ENCODE results near the gene BAIAP3.

BAIAP3 gene

GRCh38 chr16:1312903-1313302 lies 20.5 kb upstream of the BAIAP3 start:
- no peak overlapping the region for H3K9ac ChIP-seq (ENCODE audit: low read depth, low read length)
- no peaks in the 10 kb centered on the region for H3K9me3 ChIP-seq (ENCODE audit: control insufficient read depth, insufficient read depth, low read length)
- no peak overlapping the region for H3K4me3 ChIP-seq (ENCODE audit: low read depth, low read length)
- no peaks in the 10 kb centered on the region for H3K4me1 ChIP-seq (ENCODE audit: control insufficient read depth, insufficient read depth, low read length)
- no peaks in the 10 kb centered on the region for H3K27me3 ChIP-seq (ENCODE audit: control insufficient read depth, insufficient read depth, low read length)
- H3K36me3 ChIP-seq (ENCODE audit: control insufficient read depth, insufficient read depth, low read length) = peaks cover 52% of the 10 kb centered on the region

- Histone ChIP-seq H3K27me3 (ENCODE audit: control insufficient read depth, insufficient read depth, low read length) (no peaks in the 10 kb centered on the region), H3K9ac (ENCODE audit: low read depth, low read length) (no peak overlapping the region), H3K9me3 (ENCODE audit: control insufficient read depth, insufficient read depth, low read length) (no peaks in the 10 kb centered on the region), H3K4me1 (ENCODE audit: control insufficient read depth, insufficient read depth, low read length) (no peaks in the 10 kb centered on the region), H3K4me3 (ENCODE audit: low read depth, low read length) (no peak overlapping the region), H3K36me3 (ENCODE audit: control insufficient read depth, insufficient read depth, low read length) (peaks cover 59% of the 10 kb centered on the region)
Measured at GRCh38 chr16:1313721-1314369, 19.6 kb upstream of the BAIAP3 start.

DNA sequence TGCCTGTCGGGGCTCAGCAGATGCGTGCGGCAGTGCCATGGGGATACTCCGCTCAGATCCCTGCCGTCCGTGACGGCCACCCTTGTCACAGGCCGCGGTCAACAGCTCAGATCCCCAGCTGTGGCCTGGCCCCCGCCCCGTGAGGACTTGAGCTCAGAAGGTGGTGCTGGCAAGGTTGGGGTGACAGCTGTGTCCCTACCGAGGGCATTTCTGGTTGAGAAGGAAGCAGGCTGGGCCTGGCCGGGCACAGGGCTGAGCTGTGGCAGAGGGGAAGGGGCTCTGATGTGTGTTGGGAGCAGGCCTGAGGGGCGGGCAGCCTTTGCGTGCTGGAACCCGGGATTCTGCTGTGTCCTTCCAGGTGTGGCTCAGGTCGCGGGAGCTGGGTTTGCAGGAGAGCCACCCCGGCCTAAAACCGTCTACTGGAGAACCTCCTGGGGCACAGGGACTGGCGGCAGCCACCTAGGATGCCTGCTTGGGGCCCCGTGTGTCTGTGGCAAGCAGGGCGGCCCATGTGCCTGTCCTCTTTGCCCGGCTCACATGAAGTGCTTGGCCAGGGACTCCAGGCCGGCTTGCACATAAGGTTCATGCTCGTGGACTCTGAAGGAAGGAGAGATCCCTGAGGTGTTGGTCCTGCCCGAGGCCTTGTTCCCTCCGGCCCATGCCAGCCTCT lies 18.9 kb upstream of the BAIAP3 start:
- Histone ChIP-seq H3K4me1 (ENCODE audit: control insufficient read depth, insufficient read depth, low read length) (no peaks in the 10 kb centered on the region), H3K36me3 (ENCODE audit: control insufficient read depth, insufficient read depth, low read length) (peaks cover 66% of the 10 kb centered on the region), H3K27me3 (ENCODE audit: control insufficient read depth, insufficient read depth, low read length) (no peaks in the 10 kb centered on the region), H3K4me3 (ENCODE audit: low read depth, low read length) (no peak overlapping the region), H3K9me3 (ENCODE audit: control insufficient read depth, insufficient read depth, low read length) (no peaks in the 10 kb centered on the region), H3K9ac (ENCODE audit: low read depth, low read length) (no peak overlapping the region)

- H3K9me3 ChIP-seq (ENCODE audit: control insufficient read depth, insufficient read depth, low read length) = no peaks in the 10 kb centered on the region
- no peaks in the 10 kb centered on the region for H3K27me3 ChIP-seq (ENCODE audit: control insufficient read depth, insufficient read depth, low read length)
- no peak overlapping the region for H3K4me3 ChIP-seq (ENCODE audit: low read depth, low read length)
- no peak overlapping the region for H3K9ac ChIP-seq (ENCODE audit: low read depth, low read length)
- no peaks in the 10 kb centered on the region for H3K4me1 ChIP-seq (ENCODE audit: control insufficient read depth, insufficient read depth, low read length)
- peaks cover 73% of the 10 kb centered on the region for H3K36me3 ChIP-seq (ENCODE audit: control insufficient read depth, insufficient read depth, low read length)
Measured at GRCh38 chr16:1315081-1316032, 18.1 kb upstream of the BAIAP3 start.

DNA sequence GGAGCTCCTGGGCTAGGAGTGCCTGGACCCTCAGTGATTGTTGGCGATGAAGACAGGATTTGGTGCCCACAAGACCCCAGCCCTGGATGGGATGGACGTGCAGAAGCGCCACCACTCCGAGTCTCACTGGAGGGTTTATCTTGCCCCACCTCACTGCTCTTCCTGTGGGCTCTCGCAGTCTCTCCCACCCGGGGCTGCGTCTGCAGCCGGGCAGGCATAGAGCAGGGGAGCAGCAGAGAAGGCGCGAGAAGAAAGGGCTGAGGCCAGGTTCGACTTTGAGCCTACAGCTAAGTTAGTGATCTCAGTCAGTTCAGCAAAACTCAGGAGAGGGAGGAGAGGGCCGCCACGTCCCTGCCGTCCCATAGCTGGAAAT lies 17.4 kb upstream of the BAIAP3 start:
- Histone ChIP-seq H3K27me3 (ENCODE audit: control insufficient read depth, insufficient read depth, low read length) (no peaks in the 10 kb centered on the region), H3K9me3 (ENCODE audit: control insufficient read depth, insufficient read depth, low read length) (no peaks in the 10 kb centered on the region), H3K4me3 (ENCODE audit: low read depth, low read length) (no peak overlapping the region), H3K36me3 (ENCODE audit: control insufficient read depth, insufficient read depth, low read length) (peaks cover 76% of the 10 kb centered on the region), H3K4me1 (ENCODE audit: control insufficient read depth, insufficient read depth, low read length) (no peaks in the 10 kb centered on the region), H3K9ac (ENCODE audit: low read depth, low read length) (no peak overlapping the region)

GRCh38 chr16:1317479-1318267 lies 15.8 kb upstream of the BAIAP3 start:
- no peak overlapping the region for H3K4me3 ChIP-seq (ENCODE audit: low read depth, low read length)
- no peaks in the 10 kb centered on the region for H3K9me3 ChIP-seq (ENCODE audit: control insufficient read depth, insufficient read depth, low read length)
- H3K27me3 ChIP-seq (ENCODE audit: control insufficient read depth, insufficient read depth, low read length) = no peaks in the 10 kb centered on the region
- peak overlapping the region; percentile 24 for H3K9ac ChIP-seq (ENCODE audit: low read depth, low read length)
- H3K4me1 ChIP-seq (ENCODE audit: control insufficient read depth, insufficient read depth, low read length) = no peaks in the 10 kb centered on the region
- peaks cover 82% of the 10 kb centered on the region for H3K36me3 ChIP-seq (ENCODE audit: control insufficient read depth, insufficient read depth, low read length)

- peaks cover 79% of the 10 kb centered on the region for H3K36me3 ChIP-seq (ENCODE audit: control insufficient read depth, insufficient read depth, low read length)
Measured at GRCh38 chr16:1318268-1318545, 15.2 kb upstream of the BAIAP3 start.

GRCh38 chr16:1319041-1319440 lies 14.4 kb upstream of the BAIAP3 start:
- no peaks in the 10 kb centered on the region for H3K9me3 ChIP-seq (ENCODE audit: control insufficient read depth, insufficient read depth, low read length)
- peaks cover 85% of the 10 kb centered on the region for H3K36me3 ChIP-seq (ENCODE audit: control insufficient read depth, insufficient read depth, low read length)

More at GRCh38 chr16:1318268-1318545, 15.2 kb upstream of the BAIAP3 start:
- no peaks in the 10 kb centered on the region for H3K4me1 ChIP-seq (ENCODE audit: control insufficient read depth, insufficient read depth, low read length)
- H3K4me3 ChIP-seq (ENCODE audit: low read depth, low read length) = no peak overlapping the region
- peak overlapping the region; percentile 24 for H3K9ac ChIP-seq (ENCODE audit: low read depth, low read length)
- no peaks in the 10 kb centered on the region for H3K9me3 ChIP-seq (ENCODE audit: control insufficient read depth, insufficient read depth, low read length)
- no peaks in the 10 kb centered on the region for H3K27me3 ChIP-seq (ENCODE audit: control insufficient read depth, insufficient read depth, low read length)

DNA sequence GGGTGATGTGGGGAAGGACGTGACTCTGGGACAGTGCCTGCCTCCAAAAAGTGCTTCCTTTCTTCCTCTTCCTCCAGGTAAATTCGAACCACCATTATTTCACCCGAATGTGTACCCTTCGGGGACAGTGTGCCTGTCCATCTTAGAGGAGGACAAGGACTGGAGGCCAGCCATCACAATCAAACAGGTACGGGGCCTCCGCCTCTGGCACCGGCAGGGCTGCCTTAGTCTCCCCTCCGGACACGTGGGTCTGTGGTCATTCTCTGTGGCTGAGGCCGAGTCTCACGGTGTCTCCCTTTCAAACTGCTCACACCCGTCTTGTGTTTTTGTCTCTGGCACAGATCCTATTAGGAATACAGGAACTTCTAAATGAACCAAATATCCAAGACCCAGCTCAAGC lies 13.3 kb upstream of the BAIAP3 start:
- H3K36me3 ChIP-seq (ENCODE audit: control insufficient read depth, insufficient read depth, low read length) = peaks cover 81% of the 10 kb centered on the region

More at GRCh38 chr16:1319041-1319440, 14.4 kb upstream of the BAIAP3 start:
- Histone ChIP-seq H3K4me1 (ENCODE audit: control insufficient read depth, insufficient read depth, low read length) (no peaks in the 10 kb centered on the region), H3K9ac (ENCODE audit: low read depth, low read length) (no peak overlapping the region), H3K4me3 (ENCODE audit: low read depth, low read length) (no peak overlapping the region), H3K27me3 (ENCODE audit: control insufficient read depth, insufficient read depth, low read length) (no peaks in the 10 kb centered on the region)

DNA sequence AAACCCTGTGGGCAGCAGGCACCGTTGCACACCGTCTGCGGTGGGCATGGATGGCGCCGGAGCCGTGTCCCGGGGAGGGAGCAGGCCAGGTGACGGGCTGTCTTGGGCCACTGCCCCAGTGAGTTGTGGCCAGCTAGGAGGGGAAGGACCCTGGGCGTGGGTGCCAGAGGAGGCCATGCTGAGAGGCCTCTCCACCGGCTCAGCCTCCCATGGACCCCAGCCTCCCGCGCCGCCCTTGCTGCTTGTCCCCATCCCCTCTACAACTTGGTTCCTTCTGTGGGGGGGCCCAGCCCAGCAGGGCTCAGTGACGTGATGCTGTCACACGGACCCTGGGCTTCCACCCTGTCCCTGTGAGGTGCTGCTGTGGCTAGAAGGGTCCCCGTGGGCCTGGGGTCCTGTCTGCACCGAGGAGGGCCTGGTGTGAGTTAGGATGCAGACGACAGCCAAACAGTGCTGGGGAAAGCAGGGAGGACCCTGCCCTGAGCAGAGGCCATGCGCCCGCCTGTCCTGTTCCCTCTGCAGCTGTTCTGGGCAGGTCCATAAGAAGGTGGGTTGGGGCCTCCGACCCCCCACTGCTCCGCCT lies 12.7 kb upstream of the BAIAP3 start:
- Histone ChIP-seq H3K36me3 (ENCODE audit: control insufficient read depth, insufficient read depth, low read length) (peaks cover 77% of the 10 kb centered on the region), H3K9me3 (ENCODE audit: control insufficient read depth, insufficient read depth, low read length) (no peaks in the 10 kb centered on the region), H3K4me3 (ENCODE audit: low read depth, low read length) (no peak overlapping the region), H3K27me3 (ENCODE audit: control insufficient read depth, insufficient read depth, low read length) (no peaks in the 10 kb centered on the region), H3K4me1 (ENCODE audit: control insufficient read depth, insufficient read depth, low read length) (no peaks in the 10 kb centered on the region), H3K9ac (ENCODE audit: low read depth, low read length) (no peak overlapping the region)

More for the DNA sequence above, 13.3 kb upstream of the BAIAP3 start:
- Histone ChIP-seq H3K9me3 (ENCODE audit: control insufficient read depth, insufficient read depth, low read length) (no peaks in the 10 kb centered on the region), H3K27me3 (ENCODE audit: control insufficient read depth, insufficient read depth, low read length) (no peaks in the 10 kb centered on the region), H3K4me1 (ENCODE audit: control insufficient read depth, insufficient read depth, low read length) (no peaks in the 10 kb centered on the region), H3K9ac (ENCODE audit: low read depth, low read length) (no peak overlapping the region), H3K4me3 (ENCODE audit: low read depth, low read length) (no peak overlapping the region)

DNA sequence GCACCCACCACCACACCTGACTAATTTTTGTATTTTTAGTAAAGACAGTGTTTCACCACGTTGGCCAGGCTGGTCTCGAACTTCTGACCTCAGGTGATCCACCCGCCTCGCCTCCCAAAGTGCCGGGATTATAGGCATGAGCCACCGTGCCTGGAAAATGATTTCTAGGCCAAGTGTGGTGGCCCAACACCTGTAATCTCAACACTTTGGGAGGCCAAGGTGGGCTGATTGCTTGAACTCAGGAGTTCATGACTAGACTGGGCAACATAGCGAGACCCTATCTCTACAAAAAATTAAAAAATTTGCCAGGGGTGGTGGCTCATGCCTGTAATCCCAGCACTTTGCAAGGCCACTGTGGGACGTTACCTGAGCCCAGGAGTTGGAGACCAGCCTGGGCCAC lies 11.0 kb upstream of the BAIAP3 start:
- H3K4me1 ChIP-seq (ENCODE audit: control insufficient read depth, insufficient read depth, low read length) = no peaks in the 10 kb centered on the region
- H3K4me3 ChIP-seq (ENCODE audit: low read depth, low read length) = no peak overlapping the region
- no peak overlapping the region for H3K9ac ChIP-seq (ENCODE audit: low read depth, low read length)
- no peaks in the 10 kb centered on the region for H3K9me3 ChIP-seq (ENCODE audit: control insufficient read depth, insufficient read depth, low read length)
- H3K27me3 ChIP-seq (ENCODE audit: control insufficient read depth, insufficient read depth, low read length) = no peaks in the 10 kb centered on the region
- H3K36me3 ChIP-seq (ENCODE audit: control insufficient read depth, insufficient read depth, low read length) = peaks cover 64% of the 10 kb centered on the region
